ENCODE measurements around the gene EIF2AK2.
"Not testable (repeated sequence)": the region's sequence is repeated elsewhere in the genome, so short reads cannot be mapped to it uniquely, and the experiment has no call there.

Gene EIF2AK2

GRCh38 chr2:37156857-37157714, at the start of gene EIF2AK2:
EIF2AK2 (minus strand) TSS chr2:37156980; CDS start chr2:37147806, 9,174 bp downstream.
- in situ Hi-C loops (cut with MboI; ENCODE audit: low sequenced_read_pairs): loop anchor here (25.0 kb wide), 1 partner anchor 730 kb away; no protein-coding TSS in a partner anchor

GRCh38 chr2:37205689-37206341, 49.0 kb upstream of the EIF2AK2 start:
- in situ Hi-C loops (cut with MboI; ENCODE audit: low sequenced_read_pairs): no loop called here

- in situ Hi-C loops (cut with MboI; ENCODE audit: low sequenced_read_pairs): not testable (repeated sequence)
Measured at GRCh38 chr2:37205071-37205661, 48.4 kb upstream of the EIF2AK2 start.

- in situ Hi-C loops (cut with MboI; ENCODE audit: low sequenced_read_pairs): no loop called here
Measured at GRCh38 chr2:37203708-37204107, 46.9 kb upstream of the EIF2AK2 start.

- in situ Hi-C loops (cut with MboI; ENCODE audit: low sequenced_read_pairs): no loop called here
Measured at GRCh38 chr2:37201766-37202165, 45.0 kb upstream of the EIF2AK2 start.

GRCh38 chr2:37201208-37201607, 44.4 kb upstream of the EIF2AK2 start:
- in situ Hi-C loops (cut with MboI; ENCODE audit: low sequenced_read_pairs): no loop called here

- in situ Hi-C loops (cut with MboI; ENCODE audit: low sequenced_read_pairs): no loop called here
Measured at GRCh38 chr2:37198681-37199065, 41.9 kb upstream of the EIF2AK2 start.

GRCh38 chr2:37196320-37197195, 39.8 kb upstream of the EIF2AK2 start, which contains the start of gene CEBPZOS:
CEBPZOS (plus strand) TSS chr2:37196496; CDS start chr2:37199705, 3,209 bp downstream.
- in situ Hi-C loops (cut with MboI; ENCODE audit: low sequenced_read_pairs): no loop called here

GRCh38 chr2:37195862-37196319, 39.1 kb upstream of the EIF2AK2 start:
- in situ Hi-C loops (cut with MboI; ENCODE audit: low sequenced_read_pairs): not testable (repeated sequence)

GRCh38 chr2:37192551-37192950, 35.8 kb upstream of the EIF2AK2 start:
- in situ Hi-C loops (cut with MboI; ENCODE audit: low sequenced_read_pairs): no loop called here

- in situ Hi-C loops (cut with MboI; ENCODE audit: low sequenced_read_pairs): no loop called here
Measured at GRCh38 chr2:37191747-37192146, 35.0 kb upstream of the EIF2AK2 start.

- in situ Hi-C loops (cut with MboI; ENCODE audit: low sequenced_read_pairs): no loop called here
Measured at GRCh38 chr2:37191253-37191652, 34.5 kb upstream of the EIF2AK2 start.

GRCh38 chr2:37190290-37190689, 33.5 kb upstream of the EIF2AK2 start:
- in situ Hi-C loops (cut with MboI; ENCODE audit: low sequenced_read_pairs): no loop called here

- in situ Hi-C loops (cut with MboI; ENCODE audit: low sequenced_read_pairs): no loop called here
Measured at GRCh38 chr2:37189452-37190153, 32.8 kb upstream of the EIF2AK2 start.

- in situ Hi-C loops (cut with MboI; ENCODE audit: low sequenced_read_pairs): no loop called here
Measured at GRCh38 chr2:37188570-37188969, 31.8 kb upstream of the EIF2AK2 start, which contains the start of gene SULT6B1. SULT6B1 (minus strand) TSS chr2:37188670; CDS start chr2:37188640, 30 bp downstream.

- in situ Hi-C loops (cut with MboI; ENCODE audit: low sequenced_read_pairs): no loop called here
Measured at GRCh38 chr2:37181726-37182684, 25.2 kb upstream of the EIF2AK2 start.

GRCh38 chr2:37180640-37181039, 23.9 kb upstream of the EIF2AK2 start:
- in situ Hi-C loops (cut with MboI; ENCODE audit: low sequenced_read_pairs): no loop called here

- in situ Hi-C loops (cut with MboI; ENCODE audit: low sequenced_read_pairs): no loop called here
Measured at GRCh38 chr2:37180006-37180639, 23.3 kb upstream of the EIF2AK2 start.

Data from HL-60/S4 (cell line).